T47D (cell line): ENCODE data around the gene OR10G7.
A peak's percentile ranks its signal among the peaks of the same experiment; 100 is the strongest.

Source experiments
- DNase-seq, 2 experiments: peaks; one replicate each; pipeline versions ENCODE4 v3.0.0 to v3.0.0-alpha.2; 2011 to 2012; ENCODE audit warnings: low read depth in 1 of 2, low spot score in 1 of 2
- JUND ChIP-seq: IDR thresholded peaks from 2 replicates; pipeline ENCODE4 v1.6.1; 2012; ENCODE audit warnings: low read depth
- in situ Hi-C: cut with HindIII; loops from 2 replicates; pipeline ENCODE4 v1.10.0; 2016; ENCODE audit warnings: low sequenced_read_pairs, low pct_unique_long_range_greater_than_20kb

Gene OR10G7, protein sequence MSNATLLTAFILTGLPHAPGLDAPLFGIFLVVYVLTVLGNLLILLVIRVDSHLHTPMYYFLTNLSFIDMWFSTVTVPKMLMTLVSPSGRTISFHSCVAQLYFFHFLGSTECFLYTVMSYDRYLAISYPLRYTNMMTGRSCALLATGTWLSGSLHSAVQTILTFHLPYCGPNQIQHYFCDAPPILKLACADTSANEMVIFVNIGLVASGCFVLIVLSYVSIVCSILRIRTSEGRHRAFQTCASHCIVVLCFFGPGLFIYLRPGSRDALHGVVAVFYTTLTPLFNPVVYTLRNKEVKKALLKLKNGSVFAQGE

DNA sequence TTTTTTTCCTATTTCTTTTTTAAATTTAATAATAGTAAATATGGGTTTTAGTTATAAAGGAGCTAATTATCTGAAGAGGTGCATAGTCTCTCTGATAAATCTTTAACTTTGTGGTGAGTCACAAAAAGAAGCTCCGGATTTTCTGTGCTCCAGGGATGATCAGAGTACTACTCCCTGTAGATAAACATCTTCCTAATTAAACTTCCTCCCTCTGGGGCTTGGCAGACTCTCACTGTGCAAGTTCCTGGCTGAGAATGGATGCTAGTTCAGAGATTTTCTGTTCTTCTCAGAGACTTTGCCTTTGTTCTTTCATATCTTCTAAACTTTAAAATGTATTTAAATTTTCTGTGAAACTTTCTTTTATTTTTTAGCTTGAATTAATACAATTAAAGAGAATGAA lies at the start of gene OR10G7:
OR10G7 (minus strand) TSS at position 72 of the 400 bp plus-strand sequence. CDS start 2,324 bp downstream, outside the sequence.
- TF ChIP-seq JUND, result no peak
- peak in 1 of 2 experiments; percentile 57 for DNase-seq
- in situ Hi-C loops, result no loop called here

DNA sequence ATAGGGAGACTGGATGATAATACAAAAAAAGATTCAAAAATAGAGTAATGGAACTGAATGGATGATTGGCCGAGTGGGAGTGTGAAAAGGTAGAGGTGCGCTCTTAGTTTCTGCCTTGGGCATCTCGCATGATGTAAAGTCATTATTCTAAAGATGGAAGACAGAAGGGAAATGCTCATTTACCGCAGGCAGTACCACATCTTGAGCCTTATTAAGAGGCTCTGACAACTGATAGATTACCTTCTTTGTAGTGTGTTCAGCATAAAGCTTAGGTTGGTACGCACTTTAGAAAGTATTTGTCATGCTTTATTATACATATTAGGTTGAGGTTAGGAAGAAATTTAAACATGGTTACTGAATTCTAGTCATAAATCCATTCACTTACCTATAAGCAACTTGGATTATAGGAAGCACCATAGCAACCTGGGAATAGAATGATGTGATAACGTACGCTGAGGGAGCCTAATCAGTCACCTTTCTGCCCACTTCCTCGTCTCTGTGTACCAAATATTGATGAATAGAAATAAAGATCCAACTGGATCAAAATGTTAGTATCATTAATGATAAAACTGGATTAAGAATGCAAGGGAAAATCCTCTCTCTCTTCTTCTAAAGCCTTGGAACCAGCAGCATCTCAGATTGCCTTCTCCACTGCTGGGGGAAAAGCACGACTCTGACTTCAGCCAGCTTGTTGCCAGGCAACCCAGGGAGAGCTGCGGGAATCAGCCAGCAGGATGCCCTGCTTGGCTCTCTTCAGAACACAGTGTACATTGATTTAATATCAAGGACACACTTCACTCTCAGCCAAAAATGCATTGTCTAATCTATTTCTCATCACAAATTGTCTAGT lies 45.1 kb upstream of the OR10G7 start:
- in situ Hi-C loops, result no loop called here
- DNase-seq, result no peak
- TF ChIP-seq JUND, result no peak

DNA sequence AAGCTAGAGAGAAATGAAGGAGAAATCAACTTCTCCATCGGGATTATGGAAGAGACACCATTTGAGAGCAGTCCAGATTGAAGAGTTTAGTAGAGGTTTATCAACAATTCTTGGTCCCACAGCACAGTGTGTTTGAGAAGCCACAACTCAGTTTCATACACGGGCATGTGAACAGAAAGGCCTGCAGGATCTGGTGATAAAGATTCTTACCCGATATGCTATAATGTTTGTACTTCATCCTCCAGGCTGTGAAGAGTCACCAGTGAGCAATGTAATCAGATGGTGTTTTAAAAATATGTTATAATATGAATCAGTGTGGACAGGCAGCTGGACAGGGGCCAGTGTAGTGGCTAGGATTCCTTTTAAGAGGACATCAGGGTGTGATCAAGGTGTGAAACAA lies 44.5 kb upstream of the OR10G7 start:
- DNase-seq, result peak in 1 of 2 experiments; percentile 23
- TF ChIP-seq JUND, result no peak
- in situ Hi-C loops, result no loop called here

DNA sequence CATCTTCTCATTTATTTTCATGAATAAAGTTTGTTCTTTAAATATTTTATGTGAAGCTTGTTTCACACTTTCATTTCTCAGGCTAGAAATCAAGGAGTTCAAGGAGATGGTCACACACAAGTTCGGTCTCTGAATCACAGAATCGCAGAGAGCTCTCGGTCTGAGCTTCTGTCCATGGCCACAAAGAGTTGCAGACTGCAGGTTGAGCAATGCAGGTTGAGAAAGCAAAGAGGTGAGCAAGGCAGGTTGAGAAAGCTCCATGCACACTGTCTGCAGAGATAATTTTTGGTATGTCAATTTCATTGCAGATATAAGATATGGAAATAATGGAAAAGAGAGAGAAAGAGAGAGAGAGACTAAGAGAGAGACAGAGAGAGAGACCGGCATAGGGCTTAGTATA lies 41.2 kb upstream of the OR10G7 start:
- in situ Hi-C loops, result no loop called here
- no peak for TF ChIP-seq JUND
- DNase-seq, result no peak

DNA sequence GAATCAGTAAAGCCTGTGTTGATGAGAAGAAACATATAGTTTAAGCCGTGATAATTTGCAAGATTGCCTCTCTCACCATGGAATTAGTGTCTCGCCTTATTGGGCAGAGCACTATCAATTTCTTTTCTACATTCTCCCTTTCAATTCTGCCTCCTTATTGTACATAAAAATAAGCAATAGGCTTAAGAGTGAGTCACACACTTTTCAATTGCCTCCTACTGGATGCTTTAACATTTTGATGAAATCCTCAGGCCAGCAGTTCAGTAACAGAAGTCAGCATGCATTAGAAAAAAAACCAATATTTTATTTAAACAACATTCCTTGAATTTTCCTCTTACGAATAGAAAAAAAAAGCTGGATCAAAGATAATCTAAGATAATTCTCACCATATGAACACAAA lies 40.4 kb upstream of the OR10G7 start:
- in situ Hi-C loops, result no loop called here
- TF ChIP-seq JUND, result no peak
- DNase-seq, result no peak

DNA sequence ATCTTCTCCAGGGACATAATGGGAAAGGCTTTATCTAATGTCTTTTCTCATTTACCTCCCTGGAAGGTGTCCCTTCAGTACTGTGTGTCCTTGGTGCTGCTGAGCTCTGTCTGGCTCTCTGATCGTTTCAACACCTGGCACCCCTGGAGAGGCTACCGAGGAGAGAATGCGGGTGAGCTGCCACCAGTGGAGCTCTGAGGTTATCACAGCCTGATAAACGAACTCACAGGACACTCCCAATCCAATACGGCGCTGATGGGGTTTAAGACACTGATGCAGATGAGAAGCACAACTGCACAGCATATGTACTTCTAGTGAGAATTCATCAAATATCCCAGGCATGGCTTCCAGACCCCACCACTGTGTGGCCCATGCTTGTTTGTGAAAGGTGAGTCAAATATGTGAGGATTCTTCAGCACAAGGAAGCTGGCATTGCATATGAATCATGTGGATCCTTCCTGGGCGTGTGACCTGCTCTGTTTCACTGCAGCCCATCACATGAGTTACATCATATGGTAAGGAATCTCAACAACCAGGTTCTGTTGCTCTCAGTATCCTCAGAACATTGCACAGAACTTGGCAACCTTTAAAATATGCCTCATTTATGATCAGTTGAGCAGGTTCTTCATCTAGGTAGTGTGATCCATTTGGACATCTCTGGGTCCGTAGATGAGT lies 39.3 kb upstream of the OR10G7 start:
- peak in 1 of 2 experiments; percentile 69 for DNase-seq
- in situ Hi-C loops, result no loop called here
- no peak for TF ChIP-seq JUND

DNA sequence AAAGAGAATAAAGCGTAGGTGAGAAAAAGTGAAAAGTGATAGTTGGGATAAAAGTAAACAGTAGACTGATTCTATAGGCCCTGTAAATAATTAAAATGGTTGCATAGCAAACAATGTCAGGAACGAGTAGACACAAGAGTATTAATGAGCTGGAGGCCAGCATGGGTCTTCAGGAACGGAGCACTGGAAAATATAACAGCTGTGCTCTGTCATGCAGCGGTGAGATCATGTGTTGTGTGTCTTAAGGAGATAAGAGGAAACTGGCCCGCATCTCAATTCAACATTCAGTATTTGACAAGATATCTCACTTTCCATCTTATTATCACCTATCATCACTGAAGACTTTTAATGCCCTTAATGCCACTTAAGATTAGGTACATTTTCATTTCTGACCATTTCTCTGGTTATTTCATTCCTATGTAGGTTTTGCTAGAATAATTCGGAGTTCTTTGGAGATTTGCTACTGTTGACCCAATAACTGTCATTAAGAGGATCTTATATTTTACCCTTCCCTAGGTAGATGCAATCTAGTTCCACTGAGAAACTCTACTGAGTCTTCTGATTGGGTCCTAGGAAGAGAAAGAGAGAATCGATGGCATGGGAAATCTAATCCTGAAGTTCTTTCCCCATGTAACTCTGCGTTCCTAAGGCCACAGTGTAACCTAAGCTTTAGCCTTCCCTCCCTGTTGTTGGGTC lies 38.7 kb upstream of the OR10G7 start:
- in situ Hi-C loops, result no loop called here
- DNase-seq, result no peak
- no peak for TF ChIP-seq JUND

DNA sequence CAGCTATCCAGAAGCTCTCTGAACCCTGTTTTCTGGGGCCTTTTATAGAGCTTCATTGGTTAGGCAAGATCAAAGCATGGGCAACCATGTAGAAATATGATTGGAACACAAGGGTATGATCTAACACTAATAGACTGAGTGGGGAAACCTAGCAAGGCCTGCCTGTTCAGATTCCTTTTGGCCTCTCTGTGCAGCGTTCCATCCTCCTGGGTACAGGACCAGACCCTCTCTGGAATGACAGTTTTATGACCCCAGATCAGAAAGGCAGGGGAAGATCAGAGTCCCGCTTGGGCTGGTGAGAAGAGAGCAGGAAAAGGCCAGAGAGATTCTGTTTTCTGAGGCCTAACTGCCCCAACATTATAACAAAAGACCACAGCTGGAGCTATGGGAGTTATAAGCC lies 37.5 kb upstream of the OR10G7 start:
- DNase-seq, result no peak
- no peak for TF ChIP-seq JUND
- in situ Hi-C loops, result no loop called here

DNA sequence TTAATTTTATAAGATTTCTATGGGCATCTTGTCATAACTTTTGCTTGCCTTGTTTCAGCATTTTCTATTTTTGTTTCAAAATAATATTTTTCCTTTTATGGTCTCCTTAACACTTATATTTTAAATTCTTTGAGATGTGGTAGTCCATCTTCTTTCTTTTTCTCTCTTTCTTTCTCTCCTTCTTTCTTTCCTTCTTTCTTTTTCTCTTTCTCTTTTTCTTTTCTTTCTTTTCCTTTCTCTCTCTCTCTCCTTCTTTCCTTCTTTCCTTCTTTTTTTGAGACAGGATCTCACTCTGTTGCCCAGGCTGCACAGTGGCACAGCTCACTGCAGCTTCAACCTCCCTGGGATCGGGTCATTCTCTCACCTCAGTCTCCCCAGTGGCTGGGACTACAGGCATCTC lies 36.1 kb upstream of the OR10G7 start:
- DNase-seq, result no peak
- in situ Hi-C loops, result no loop called here
- no peak for TF ChIP-seq JUND

DNA sequence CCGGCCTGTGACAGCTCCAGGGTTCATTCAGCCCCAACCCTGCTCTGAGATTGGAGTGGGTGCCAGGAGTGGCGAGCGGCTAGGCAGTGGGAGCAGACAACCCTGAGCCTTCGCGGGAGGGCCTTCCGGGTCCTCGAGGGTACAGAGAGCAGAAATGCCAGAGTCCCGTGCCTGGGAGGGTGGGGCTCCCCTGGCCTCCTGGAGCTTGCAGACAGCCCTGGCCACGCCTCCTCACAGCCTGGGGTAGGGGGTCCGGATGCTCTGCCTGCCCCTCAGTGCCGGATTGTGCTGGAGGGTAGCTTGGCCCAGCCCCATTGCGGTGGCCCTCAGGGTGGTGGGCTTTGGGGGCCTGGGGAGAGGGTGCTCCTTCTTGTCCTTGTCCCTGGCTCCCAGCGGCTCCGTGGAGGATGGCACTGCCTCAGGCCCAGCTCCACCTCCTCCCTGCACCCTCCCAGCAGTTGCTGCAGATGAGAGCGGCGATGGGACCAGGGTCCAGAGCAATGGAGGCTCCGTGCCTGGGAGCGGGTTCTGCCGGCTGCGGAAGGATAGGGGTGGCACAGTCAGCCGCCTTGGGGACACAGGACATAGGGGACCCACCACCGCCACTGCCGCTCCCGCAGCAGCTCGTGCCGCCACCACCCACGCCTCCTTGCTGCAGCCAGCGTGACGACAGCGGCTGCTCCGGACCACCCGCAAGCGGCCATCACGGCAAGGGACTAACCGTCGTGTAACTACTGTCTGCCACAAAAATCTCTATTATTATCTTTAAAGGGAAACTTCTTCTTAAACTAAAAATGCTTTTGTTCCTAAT lies 34.9 kb upstream of the OR10G7 start:
- TF ChIP-seq JUND, result no peak
- no peak for DNase-seq
- in situ Hi-C loops, result no loop called here

DNA sequence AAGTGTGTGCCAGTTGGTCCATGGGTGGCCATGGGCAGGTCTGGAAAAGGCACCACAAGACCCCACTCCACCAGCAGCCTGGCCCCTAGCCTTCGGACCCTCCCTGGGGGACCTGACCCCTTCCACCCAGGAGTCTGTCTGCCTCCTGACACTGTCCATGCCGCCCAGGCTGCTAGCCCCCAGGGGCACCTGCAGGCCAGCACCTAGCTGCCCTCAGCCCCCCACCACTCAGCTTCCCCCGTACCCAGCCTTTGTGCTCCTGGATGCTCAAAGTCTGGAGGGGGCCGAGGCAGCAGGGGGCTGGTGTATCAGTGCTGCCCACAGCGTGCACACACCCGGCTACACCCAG lies 34.3 kb upstream of the OR10G7 start:
- DNase-seq, result no peak
- in situ Hi-C loops, result no loop called here
- TF ChIP-seq JUND, result no peak

DNA sequence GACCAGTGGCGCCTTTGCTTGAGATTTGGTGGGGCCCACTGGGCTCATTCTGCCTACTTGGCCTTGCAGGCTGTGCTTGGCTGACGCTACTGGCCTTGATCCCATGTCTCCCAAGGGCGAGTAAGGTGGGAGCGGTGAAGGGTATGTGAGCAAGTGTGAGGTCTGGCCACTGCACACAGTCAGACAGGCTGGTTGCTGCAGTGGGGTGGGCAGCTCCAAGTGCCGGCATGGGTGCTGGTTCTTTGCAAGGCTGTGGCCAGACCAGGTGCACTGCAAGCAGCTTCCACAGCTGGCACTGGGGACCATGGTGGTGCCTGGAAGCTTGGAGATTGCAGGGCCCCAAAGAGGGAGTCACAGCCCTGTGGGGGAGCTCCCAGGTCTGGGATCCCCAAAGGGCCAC lies 33.4 kb upstream of the OR10G7 start:
- no peak for DNase-seq
- in situ Hi-C loops, result no loop called here
- TF ChIP-seq JUND, result no peak
